Superior temporal gyrus (tissue), 1 donor: ENCODE data around the gene HOTAIR.

Experiments used
- DNase-seq: peaks from one replicate; pipeline ENCODE4 v3.0.0-alpha.2; 2016; ENCODE audit errors: extremely low spot score

The HOTAIR gene

DNA sequence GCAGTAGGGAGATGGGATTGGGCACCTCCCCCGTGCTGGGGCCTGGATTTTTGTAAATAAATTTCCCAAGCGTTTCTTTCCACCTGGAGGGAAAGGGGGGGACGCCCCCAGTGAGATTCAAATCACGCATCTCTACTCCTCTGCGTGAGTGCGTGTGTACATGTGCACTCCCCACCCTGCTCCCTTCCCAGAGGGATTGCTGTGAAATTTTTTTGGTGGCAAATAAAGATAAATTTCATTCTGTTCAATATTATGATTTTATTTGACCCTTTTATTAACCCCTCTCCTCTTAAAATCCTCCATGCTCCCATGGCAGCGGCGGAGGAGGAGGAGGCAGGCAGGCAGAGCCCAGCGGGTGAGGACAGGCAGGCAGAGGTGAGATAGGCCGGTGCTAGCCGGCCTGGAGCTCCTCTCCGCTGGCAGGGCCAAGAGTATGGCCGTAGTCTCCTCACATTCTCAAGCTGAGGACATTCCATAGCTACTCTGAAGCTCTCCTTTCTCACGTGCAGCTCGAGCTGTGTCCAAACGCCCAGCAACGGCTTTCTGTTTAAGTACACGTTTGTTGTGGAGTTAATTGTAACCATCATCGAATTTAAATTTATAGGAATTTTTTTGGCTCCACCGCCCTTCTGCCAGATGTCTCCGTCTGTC is 1.5 kb upstream of the HOTAIR start:
- DNase-seq = no peak

DNA sequence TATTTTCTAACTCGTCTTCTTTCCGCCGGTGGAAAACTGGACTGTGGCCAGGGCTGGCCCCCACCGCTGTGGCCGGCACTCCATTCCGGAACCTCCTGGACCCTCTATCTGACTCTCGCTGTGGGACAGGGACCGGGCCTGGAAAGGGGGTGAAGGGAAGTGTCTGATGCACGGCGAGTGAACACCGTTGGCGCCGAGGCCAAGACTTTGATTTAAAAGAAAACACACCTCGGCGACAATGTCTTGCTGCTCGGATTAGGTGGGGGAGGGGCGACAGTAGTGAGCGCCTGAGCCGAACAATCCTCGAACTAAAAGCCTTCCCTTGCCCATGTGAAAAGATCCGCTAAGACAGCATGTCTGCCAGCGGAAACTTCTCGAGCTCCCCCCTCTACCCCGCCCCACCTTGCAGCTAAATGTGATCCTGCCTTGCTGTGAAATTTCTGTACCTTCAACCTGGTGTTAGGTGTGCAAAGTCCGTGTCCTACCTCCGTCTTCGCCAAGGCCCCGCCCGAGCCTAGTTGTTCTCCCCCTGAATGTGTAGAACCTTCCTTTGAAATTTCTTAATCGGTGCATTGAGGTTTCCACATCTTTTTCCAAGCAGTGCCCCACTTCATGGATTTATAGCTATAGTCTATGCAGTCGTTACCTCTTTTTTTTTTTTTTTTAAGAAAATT is 862 bp upstream of the HOTAIR start:
- no peak for DNase-seq

DNA sequence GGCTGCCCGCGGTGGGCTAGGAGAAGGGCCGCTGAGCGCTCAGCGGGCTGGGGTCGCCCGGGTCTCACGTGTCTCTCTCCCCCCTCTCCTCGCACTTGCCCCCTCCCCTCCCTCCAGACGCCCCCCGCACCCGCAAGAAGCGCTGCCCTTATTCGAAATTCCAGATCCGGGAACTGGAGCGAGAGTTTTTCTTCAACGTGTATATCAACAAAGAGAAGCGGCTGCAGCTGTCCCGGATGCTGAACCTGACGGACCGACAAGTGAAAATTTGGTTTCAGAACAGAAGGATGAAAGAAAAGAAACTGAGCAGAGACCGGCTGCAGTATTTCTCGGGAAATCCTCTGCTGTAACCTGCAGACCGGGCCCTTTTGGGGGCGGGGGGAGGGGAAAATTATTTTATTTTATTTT is 314 bp upstream of the HOTAIR start:
- DNase-seq = no peak

DNA sequence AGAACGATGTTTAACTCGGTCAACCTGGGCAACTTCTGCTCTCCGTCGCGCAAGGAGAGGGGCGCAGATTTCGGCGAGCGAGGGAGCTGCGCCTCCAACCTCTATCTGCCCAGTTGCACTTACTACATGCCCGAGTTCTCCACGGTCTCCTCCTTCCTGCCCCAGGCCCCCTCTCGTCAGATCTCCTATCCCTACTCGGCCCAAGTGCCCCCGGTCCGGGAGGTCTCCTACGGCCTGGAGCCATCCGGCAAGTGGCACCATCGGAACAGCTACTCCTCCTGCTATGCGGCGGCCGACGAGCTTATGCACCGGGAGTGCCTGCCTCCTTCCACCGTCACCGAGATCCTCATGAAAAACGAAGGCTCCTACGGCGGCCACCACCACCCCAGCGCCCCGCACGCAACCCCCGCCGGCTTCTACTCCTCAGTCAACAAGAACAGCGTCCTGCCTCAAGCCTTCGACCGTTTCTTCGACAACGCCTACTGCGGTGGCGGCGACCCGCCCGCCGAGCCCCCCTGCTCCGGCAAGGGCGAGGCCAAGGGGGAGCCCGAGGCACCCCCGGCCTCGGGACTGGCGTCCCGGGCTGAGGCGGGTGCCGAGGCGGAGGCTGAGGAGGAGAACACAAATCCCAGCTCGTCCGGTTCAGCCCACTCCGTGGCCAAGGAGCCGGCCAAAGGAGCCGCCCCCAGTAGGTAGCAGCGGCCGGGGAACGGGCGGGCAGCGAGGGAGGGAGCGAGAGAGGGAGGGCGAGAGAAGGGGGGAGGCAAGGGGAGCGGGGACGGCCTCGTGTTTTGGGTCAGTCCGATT is 1.3 kb downstream of the HOTAIR start:
- no peak for DNase-seq

DNA sequence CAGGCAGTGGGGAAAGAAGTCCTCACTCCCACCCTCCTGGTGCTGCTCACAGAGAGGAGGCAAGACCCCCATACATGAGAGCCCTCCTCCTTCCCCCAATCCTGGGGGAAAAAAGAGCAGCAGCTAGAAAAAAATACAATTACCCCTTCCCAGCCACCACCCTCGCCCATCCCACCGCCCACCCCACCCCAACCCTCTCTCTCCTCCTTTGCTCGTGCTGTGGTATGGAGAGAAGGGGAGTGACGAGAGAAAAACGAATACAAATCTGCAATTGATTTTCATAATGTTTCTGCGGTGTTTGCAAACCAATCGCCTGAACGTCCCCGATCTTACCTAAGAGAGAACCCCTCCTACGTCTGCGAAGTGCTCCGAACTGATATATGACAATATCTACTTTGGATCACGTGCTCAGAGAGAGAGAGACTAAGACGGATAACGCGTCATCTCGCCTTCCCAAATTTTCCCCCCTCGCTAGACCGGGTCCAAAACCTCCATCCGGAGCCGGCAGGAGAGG is 2.0 kb downstream of the HOTAIR start, which contains the start of gene HOXC11:
TSS of gene HOXC11 (plus strand) at position 405 of the 514 bp plus-strand sequence. CDS start 116 bp downstream, outside the sequence.
- DNase-seq = no peak

DNA sequence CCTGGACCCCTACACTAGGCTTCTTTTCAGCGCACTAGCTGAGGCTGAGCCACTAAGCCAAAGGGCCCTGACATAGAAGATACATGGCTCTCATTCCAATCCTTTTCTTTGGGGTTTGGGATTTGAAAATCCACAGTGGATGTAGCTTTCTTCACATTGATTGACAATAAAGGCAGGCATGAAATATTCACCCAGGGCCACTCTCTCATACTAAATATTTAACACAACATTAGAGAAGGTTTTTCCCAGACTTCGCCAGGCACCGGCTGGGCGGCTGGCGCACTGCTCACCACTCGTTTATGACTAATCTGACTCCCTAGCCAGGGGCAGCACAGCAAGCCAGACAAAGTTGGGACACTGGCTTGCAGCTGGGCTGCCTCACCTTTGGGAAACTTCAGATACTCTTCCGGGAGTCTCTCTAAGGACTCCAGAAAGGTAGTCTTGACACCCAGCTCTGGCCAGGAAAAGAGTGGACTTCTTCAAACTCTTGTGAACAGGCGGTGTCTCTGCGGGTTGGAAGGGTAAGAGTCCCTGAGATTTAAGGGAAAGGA is 2.5 kb downstream of the HOTAIR start:
- DNase-seq = no peak

DNA sequence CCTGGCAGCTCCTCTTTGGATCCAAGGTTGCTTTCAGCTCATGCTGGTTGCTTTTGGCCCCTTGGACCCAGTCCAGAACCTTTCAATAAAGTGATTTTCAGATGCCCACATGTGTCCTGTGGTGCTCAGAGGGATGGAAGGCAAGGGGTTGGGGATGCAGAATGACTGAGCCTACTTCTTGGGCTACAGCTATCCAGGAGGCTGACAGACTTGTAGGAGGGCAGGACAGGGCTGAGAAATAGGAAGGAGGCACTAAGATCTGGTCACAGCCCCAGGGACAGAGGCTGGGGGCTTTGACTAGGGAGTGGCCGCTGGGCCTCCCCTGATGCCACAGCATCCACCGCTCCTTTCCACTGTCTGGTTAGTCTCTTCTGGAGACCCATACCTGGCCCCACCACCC is 3.1 kb downstream of the HOTAIR start:
- no peak for DNase-seq

DNA sequence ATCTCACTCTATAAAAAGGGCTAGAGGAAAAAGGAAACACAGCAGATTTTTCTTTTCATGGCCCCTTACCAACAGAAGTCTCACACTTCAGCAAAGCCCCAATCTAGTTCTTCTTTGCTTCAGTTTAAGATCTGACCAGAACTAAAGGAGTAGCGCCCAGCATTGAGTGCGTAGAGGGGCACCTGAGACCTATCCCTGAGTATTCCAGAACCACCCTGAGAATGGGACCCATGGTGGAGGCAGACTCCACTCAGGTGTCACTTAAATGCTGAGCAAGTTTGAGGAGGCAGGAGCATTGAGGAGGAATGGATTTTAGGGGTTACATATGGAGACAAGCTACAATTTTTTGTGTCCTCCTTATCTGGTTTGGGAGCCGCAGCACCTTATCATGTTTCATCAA is 3.6 kb downstream of the HOTAIR start:
- no peak for DNase-seq

DNA sequence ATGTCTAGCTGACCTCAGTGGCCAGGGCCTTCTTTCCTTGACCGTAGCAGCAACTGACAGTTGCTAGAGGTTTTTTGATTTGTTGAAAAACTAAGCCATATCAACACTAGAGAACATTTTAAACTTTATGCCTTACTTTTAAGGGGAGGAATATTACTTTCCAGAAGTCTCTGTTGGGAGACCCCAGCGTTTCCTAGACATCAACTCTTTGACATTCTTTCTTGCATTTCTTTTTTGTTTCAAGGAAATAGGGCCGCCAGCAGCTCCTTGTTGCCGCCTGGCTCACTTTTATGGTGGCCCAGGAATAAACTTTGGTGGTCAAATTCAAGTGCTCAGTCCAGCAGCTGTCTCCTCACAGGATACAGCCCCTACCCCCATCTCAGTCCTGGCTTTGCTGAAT is 4.3 kb downstream of the HOTAIR start:
- DNase-seq = no peak

DNA sequence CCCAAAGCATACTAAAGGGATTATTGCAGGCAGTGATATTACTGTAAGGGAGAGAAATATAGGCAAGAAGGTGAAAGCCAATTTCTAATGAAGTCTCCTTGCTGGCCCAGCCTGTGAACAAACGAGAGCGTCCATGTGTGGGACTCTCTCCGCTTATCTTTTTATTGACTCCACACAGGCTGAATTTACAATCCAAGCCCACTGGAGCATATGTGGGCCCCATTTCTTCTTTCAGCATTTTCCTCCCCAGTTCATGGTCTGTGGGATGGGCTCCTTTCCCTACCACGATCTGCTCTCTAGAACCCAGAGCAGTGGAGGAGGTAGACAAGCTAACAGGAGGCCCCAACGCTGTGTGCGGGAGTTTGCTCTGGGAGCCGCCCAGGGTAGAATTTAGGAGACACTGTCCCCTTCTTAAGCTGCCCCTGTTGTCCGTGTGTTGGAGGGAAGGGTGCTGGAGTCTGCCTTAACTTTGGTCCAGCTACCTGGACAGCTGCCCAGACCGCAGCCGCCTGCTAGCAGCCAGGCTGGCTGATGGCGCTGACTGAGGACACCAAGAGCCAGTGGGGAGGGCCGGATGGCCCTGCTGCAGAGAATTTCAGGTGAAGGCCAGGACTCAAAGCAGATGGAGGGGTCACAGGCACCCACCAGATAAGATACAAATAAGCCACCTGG is 5.0 kb downstream of the HOTAIR start:
- DNase-seq = no peak

DNA sequence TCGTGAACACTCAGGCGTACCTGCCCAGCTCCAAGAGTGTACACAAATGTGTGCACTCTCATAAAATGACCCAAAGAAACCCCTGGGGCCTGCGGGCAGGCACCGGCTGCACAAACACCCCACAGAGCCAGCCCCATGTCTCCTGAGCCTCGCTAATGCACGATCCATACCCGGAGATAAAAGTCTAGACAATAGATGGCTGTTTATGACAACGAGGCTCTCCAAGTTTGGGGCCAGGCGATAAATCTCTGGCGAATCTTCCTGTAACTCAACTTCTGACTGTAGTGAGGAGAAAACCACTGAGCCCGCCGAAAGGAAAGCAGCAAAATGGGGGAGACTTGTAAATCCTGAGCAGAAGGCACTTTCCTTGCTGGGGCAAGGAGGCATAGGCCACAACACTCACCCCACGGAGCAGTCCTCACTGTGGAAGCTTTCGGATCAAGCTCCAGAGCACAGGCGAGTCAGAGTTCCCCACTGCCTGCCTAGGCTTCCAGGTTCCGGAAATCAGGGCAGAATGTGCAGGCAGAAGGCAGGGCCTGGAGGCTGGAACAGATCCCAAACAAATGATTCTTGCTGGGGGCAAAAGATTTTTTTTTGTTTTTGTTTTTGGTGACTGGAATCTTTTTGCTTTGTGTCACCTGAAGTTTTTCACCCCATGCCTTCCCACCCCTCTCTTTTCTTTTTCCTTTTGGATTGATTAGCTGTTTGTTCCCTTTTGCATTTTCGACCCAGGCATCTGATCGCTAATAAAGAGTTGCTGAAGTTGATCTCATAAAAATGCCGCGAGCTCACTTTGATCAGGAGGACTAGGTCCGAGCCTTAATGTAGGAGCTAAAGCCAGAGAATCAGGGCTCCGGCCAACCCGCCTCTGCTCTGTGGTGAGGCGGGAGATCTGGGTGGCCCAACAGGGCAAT is 6.3 kb downstream of the HOTAIR start:
- DNase-seq = no peak

DNA sequence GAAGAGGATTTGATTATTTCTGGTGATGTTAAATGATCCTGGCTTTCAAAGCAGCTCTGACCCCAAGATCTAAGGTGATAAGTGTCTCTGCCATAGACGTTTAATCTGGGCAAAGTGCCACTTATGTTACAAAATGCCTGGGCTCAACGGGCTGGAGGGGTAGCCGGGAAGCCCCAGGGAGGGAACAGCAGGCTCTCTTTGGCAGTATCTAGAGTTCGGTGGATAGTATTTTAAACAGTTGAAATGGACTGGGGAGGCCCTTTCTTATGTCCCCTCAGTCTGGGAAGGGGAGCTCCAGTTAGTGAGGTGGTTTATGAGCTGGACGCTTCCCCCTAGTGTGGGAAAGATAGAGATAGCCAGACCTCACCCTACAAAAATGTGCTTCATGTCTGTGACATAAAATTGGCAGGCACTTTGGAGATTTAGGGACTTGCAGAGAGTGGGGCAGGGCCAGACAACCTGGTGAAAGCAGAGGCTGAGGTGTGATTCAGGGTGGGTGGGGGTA is 7.3 kb downstream of the HOTAIR start:
- DNase-seq = no peak

DNA sequence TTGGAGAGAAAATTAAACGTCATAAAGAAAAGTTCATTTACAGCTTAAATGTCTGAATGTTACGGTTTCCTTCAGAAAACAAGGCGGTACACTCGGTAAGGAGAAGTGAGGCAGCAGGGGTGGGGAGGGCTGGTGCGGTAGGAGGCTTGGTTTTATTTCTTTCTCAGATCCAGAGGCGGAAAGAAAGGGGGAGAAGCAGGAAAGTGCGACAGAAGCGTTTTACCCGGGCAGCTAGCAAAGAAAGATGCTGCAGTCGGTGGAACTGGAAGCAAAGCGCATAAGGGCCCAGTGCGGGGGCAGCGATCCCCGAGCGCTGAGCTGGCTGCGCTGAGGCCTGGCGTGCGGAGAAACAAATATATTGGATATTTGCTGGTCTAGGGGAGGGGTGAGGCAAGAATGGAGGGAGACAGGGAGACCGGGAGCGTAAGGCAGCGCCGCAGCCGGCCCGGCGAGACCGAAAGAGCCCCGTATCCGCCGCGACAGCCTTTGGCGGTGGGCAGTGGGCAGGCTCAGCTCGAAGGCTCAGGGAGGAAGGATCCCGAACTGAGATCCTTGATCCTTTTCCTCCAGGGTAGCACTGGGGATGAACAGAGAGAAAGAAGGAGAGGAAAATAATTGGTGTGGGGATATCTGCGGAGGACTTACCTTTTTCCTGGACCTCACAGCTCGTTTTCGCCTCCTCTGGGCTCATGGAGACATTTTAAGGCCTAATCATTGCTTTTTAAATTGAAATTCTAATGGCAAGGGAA is 8.2 kb downstream of the HOTAIR start:
- no peak for DNase-seq

DNA sequence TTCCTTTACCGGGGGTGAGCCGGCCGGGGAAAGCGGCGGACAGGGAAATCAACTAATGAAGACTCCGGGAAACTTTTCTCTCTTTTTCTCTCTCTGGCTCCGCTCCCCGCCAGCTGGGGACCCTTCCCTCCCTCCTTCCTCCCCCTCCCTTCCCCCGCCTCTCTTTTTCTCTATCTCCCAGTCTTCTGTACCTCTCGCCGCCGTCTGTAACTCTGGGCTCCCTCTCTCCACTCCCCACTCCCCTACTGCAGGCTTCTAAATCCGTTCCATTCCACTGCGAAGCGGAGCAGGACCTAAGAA is 8.7 kb downstream of the HOTAIR start:
- no peak for DNase-seq

DNA sequence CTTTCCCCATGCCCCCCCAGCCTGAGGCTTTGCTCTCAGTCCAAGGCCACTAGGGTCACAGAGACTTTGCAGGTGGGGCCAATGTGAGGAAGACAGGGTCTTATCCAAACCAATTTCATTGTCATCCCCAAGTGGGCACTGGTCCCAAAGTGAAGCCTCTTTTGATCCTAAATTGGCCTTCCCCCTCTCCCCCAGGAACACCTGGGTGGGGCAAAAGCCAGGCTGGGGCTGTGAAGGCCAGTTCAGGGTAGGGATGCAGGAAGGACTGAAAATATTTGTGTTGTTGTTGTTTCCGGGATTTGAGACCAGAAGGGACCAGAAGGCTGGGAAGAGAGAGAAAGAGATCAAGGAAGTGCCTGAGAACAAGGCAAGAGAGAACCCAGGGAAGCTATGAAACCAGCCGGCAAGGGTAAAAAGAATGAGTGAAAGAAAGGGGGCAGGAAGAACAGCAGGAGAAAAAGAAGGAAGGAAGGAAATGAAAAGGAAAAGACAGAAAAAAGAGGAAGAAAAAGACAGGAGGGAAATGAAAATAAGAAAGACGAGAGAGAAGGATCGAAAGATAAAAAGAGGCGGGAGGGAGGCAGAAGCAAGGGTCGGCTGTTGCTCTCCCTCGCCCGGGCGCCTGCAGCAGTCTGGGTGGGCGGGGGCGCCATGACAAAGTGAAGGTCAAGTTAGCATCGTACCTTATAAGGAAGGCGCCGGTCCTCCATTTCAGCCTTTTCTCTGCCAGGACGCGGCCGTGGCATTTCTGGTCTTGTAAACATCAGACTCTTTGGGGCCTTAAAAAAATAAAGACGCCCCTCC is 9.3 kb downstream of the HOTAIR start:
- DNase-seq = no peak

DNA sequence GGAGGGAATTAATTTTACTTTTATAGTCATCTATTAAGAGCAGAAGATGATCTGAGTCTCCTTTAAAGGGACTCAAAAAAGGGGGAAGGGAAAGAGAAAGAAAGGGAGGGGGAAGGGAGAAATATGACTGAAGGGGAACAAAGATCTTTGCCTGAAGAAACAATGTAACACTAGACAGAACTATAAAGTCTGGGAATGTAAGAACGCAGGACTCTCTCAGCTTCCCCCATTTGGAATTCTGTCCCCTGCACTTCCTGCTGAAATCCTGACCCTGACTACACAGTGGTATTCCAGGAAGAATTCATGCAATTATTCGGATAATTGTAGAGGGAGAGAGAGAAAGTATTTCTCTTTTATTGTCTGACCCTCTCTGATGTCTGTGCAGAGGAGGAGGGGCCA is 10.4 kb downstream of the HOTAIR start:
- no peak for DNase-seq

DNA sequence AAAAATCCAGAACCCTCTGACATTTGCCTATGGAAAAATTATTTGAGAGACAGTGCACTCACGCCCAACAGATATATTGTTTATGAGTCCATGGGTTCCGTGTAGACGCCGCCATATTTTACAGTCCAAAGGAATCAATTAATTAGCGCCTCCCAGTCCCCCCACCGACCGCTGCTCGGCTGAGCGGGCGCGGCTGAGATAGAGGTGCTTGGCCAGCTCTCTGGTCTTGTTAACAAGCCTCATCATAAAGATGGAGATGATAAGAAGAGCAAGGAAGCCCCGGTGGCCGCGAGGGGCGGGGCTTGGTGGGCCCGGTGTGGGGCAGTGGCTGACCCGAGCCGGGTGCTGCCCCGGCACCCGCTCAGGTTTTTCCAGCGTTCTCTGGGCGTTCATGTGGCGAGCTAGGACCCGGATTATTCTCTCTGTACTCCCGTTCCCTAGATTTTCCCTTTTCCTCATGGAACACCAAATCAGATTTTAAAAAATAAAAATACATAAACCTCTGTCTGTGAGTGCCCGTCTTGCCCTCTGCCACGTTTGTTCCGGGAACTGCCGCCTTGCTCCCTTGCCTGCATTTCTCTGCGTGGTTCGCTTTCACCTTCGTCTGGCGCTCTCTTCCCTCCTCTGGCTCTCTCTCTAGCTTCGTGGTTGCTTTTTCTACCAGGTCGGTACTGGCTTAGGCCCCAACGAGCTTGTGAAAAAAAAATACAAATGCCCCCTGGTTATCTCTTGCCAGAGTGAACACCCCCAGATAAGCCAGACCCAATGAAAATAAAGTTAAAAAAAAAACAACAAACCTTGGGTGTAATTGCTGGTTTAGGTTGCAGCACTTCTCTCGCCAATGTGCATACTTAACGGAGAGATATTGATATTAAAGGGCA is 11.1 kb downstream of the HOTAIR start:
- no peak for DNase-seq

DNA sequence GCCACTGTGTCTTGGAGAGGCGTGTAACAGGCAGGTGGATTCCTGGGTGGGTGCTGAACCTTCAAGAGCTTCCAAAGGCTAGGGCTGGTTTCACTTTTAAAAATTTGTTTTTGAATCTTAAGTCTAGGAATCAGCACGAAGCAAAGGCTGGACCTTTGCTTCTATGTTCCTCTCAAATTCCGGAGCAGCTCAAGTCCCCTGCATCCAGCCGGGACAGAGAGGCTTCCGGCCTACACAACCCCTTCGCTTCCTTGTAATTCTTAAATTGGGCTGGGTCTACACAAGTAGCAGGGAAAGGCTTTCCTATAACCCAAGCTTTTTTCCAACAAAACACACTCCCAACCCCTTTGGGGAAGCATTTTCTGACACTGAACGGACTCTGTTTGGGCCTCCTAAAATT is 11.7 kb downstream of the HOTAIR start:
- no peak for DNase-seq
